Stimulated activated CD8-positive, alpha-beta memory T cell treated with anti-CD3 and anti-CD28 coated beads, Interleukin-7, amount 100 ng/mL, for 48 hours (primary cell): Measurements from ENCODE around the gene AOPEP.

Source experiments
- DNase-seq, 2 donors: peaks; one replicate each; pipeline ENCODE4 v3.0.0-alpha.2; 2020; ENCODE audit warnings: low read depth in 1 of 2; ENCODE audit errors: extremely low read depth in 1 of 2

AOPEP gene

DNA sequence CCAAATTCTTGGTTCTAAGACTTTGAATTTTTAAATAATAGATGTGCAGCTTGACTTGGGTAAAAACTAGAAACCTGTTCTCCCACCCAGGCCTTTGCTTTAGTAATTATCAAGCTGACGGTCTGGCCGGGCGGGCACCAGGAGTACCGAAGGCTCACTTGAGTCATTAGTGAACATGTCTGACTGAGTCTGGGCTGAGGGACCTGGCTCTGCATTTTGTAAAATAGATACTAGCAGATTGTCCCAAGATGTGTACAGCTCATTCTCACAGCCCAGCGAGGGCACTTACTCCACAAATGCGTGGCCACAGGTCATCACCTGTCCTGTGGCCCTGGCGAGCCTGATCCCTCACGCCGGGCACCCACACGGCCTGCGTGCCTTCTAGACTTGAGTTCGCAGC, 374.8 kb downstream of the AOPEP start:
- no peak for DNase-seq

- no peak for DNase-seq
Measured at GRCh38 chr9:95102001-95102433, 375.5 kb downstream of the AOPEP start.

GRCh38 chr9:95102572-95102971, 376.1 kb downstream of the AOPEP start:
- no peak for DNase-seq

DNA sequence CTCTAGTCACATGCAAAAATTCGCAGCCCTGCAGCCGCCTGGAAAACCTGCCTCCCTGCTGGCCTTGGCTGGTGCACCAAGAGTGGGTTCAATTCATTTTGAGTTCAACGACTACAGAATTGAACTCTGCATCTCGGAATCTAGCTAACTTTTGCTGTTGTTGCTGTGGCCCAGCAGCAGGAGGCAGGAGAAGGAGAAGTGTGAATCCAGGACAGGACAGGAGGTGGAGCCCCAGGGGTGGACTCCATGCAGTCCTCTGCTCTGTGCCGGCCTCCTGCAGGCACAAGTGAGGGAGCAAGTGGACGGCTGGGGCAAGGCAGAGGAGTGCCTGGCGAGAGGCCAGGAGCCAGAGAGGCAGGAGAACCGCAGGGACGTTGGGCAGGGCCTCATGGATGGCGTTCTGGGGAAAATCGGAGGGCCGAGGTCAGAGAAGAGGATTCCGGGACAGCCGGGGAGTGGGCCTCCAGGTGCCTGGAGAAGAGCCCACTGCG, 376.8 kb downstream of the AOPEP start:
- DNase-seq, result no peak

DNA sequence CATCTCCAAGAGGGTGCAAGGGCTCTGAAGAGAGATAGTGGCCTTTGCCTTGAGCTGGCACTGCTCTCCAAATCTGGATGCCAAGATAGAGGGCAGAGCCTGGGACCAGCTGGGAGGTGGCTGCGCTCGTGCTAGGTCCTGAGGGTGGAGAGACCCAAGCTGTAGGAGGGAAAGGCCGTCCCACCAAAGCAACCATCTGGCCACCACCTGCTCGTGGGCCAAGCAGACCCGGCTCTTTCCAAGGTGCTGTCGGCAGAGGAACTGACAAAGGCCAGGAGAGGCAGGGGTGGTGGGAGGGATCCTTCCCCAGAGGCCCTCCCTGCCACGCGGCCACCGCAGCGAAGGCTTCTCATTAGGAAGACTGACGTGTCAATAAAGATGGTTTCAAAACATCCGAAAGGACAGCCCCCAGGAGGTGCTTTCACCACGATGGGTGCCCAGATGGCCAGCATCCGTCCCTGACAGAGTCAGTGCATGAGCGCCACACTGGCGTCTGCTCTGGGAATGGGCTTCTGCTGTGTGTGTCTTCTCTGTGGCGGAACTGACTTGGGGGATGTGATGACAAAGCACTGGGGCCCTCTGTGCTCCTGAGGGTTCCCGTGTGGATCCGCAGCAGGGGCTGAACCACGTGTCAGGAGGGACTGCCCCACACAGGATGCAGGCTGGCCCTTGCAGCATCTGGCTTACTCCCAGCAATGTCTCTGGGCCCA, 377.5 kb downstream of the AOPEP start:
- DNase-seq, result no peak

DNA sequence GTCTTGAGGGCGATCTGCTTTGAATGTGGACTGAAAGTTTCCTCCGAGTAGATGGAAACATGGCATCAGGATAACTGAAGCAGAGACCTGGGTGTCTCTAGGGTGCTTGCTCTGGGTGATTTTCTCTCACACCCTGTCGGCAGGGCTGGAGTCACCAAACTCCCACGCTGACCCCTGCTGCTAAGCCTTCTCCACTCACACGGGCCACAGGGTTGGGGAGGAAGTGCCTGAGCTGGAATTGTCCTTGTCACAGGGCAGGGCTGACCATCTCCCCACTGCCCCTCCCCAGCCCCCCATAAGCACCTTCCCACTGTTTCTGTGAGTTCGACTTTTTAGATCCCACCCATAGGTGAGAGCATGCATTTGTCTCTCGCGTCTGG, 378.1 kb downstream of the AOPEP start:
- DNase-seq, result no peak

DNA sequence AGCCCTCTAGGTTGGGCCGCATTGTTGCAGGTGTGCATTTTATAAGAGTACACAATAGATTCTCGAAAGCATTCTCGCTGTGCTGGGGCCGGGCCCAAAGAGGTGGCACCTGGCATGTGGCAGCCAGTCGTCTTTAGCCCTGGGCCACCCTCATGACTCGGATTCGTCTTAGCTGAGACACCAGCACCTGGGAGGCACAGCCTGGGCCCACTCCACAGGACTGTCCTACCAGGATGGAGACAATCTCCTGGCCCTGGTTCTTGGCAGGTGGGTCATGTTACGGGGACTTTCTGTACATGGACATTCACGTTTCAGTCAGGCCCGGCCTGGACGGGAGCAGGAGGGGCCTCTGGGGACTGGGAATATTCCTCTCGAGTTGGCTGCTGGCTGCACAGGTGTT, 378.5 kb downstream of the AOPEP start:
- no peak for DNase-seq

DNA sequence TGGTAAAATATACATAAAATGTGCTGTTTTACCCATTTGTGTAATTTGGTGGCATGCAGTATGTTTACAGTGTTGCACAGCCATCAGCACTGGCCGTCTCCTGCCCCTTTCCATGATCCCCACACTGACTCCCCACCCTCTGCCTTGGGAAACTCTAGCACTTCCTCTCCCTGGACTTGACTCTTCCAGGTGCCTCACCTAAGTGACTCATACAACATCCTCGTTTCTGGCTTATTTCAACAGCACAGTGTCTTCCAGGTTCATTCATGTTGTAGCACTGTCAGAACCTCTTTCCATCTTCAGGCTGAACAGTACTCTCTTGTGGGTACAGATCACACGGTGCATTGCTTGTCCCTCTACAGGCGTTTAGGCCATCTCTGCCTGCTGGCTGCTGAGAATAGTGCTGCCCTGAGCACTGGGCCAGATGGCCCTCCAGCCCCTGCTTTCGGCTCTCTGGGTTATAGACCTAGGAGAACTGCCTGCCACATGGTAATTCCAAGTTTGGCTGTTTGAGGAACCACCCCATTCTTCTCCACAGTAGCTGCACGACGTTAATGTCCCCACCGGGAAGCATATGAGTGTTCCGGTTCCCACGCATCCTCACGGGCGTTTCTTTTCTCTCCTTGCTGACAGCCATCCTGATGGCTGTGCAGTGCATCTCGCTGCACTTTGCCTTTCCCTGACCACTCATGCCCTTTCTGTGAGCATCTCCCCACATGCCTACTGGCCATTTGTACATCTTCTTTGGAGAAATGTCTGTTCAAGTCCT, 379.2 kb downstream of the AOPEP start:
- DNase-seq, result no peak

- DNase-seq, result no peak
Measured at GRCh38 chr9:95107001-95107749, 380.7 kb downstream of the AOPEP start.

- no peak for DNase-seq
Measured at GRCh38 chr9:95107976-95108375, 381.5 kb downstream of the AOPEP start.

- DNase-seq, result no peak
Measured at GRCh38 chr9:95108777-95109176, 382.3 kb downstream of the AOPEP start.

GRCh38 chr9:95109456-95109855, 383.0 kb downstream of the AOPEP start:
- DNase-seq, result no peak

- DNase-seq, result no peak
Measured at GRCh38 chr9:95110921-95111525, 384.5 kb downstream of the AOPEP start.

GRCh38 chr9:95111716-95112115, 385.2 kb downstream of the AOPEP start:
- DNase-seq, result no peak

DNA sequence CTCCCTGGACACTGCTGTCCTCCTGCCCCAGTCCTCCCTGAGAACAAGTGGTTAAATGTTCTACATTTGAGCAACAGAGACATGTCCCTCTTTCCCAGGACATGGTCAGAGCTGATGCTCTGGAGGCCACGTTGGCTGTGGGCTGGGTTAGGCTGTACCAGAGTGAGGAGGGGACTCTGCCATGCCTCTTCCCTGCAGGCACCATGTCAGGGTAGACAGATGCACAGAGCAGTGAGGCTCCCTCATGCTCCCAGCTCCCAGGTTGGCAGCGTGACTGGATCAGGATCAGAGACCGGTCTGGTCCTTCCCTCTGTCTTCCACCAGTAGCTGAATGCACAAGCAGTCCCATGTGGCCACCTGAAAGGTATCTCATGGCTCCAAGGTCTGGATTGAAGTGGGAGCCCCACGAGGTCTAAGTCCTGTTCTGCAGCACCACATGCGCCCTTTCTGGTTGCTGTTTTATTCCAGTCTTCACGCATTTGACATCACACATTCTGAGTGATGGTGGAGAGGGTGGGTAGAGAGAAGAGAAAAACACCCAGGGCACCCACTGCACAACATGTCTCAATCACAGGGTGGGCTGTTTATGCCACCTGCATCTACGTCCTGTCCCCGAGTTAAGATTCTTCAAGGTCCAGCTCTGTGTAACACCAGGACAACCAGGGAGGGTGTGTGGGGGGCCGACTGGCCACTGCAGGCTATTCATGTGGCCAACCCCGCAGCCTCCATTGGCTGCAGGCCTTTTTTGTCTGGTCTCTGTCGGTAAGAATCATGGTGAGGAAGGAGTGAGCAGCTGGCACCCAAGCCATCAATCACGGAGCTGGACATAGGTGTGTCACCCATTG, 386.2 kb downstream of the AOPEP start:
- DNase-seq, result no peak

GRCh38 chr9:95115104-95115503, 388.6 kb downstream of the AOPEP start:
- DNase-seq, result no peak

- no peak for DNase-seq
Measured at GRCh38 chr9:95116002-95116807, 389.7 kb downstream of the AOPEP start.

DNA sequence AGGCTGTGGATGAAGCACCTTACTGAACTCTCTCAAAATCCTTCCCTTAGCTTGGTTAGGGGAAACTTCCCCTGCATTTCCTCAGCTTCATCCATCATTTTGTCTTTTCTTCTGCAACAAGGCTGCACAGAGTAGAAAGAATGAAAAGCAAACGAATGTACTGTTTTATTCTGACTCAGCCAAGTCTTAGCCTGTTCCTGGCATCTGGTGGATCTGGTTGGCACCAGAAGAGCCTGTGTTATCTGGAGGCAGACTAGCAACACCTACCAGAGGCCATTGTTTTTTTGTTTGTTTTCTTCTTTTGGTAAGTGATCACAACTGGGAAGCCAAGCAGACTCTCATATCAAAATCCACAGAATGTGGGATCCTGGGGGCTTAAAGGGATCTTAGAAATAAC, 390.3 kb downstream of the AOPEP start:
- no peak for DNase-seq

DNA sequence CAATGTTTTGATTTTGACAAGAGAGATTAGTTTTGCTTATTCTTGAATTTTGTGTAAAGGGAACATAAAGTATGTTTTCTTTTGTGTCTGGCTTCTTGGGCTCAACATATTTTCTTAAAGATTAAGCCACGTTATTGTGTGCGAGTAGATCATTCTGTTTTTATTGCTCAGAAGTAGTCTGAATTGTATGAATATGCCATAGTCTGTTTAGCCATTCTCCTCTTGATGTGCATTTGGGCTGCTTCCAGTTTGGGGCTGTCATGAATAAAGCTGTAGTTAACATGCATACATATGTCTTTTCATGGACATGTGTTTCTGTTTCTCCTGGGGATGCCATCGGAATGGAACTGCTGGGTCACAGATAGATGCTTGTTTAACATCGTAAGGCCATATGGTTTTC, 392.1 kb downstream of the AOPEP start:
- DNase-seq, result no peak
